ENCODE data around the gene CFLAR.

Gene CFLAR

DNA sequence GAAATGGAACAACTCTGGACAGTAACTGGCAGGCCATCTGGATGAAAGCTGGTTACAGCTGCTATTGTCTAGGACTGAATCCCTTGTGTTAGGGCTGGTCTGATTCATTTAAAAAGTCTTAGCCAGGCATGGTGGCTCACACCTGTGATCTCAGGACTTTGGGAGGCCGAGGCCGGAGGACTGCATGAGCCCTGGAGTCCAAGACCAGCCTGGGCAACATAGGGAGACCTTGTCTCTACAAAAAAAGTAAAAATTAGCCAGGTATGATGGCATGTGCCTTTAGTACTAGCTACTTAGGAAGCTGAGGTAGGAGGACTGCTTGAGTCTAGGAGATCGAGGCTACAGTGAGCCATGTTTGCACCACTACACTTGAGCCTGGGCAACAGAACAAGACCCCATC is 15.5 kb upstream of the CFLAR start:
- no peaks in the 10 kb centered on the region for H3K9me2 ChIP-seq (replicated peaks; ENCODE audit: insufficient read depth, low read length)
- no peak overlapping the region for H2AFZ ChIP-seq (ENCODE audit: low read depth, low read length, severe bottlenecking)
- H3F3A ChIP-seq (ENCODE audit: insufficient read depth): no peaks in the 10 kb centered on the region
- no peak overlapping the region for H3K9ac ChIP-seq (ENCODE audit: low read length)
- H3K27me3 ChIP-seq (ENCODE audit: low read length): no peaks in the 10 kb centered on the region
- TF ChIP-seq CTCF (IDR thresholded peaks at IDR 0.05; ENCODE audit: insufficient read depth, low read length, poor library complexity, severe bottlenecking): no peak
- TF ChIP-seq EZH2phosphoT487 (conservative IDR thresholded peaks at IDR 0.05; ENCODE audit: low read length): no peak
- no peak overlapping the region for H3K27ac ChIP-seq (ENCODE audit: low read depth, low read length)
- no peaks in the 10 kb centered on the region for H4K20me1 ChIP-seq (ENCODE audit: low read depth, low read length)
- no peaks in the 10 kb centered on the region for H3K79me2 ChIP-seq (ENCODE audit: insufficient read depth, low read length)
- no peak overlapping the region for H3K4me2 ChIP-seq (ENCODE audit: low read depth, low read length, poor library complexity, severe bottlenecking)
- no peaks in the 10 kb centered on the region for H3K9me3 ChIP-seq (ENCODE audit: insufficient read depth, low read length)
- H3K36me3 ChIP-seq (ENCODE audit: low read length): no peaks in the 10 kb centered on the region
- H3K4me3 ChIP-seq (ENCODE audit: insufficient read depth, low read length, poor library complexity, severe bottlenecking): no peak overlapping the region

- no peak overlapping the region for H3K4me2 ChIP-seq (ENCODE audit: low read depth, low read length, poor library complexity, severe bottlenecking)
Observed at GRCh38 chr2:201105759-201106158, 10.2 kb upstream of the CFLAR start.

GRCh38 chr2:201107624-201108023 is 8.3 kb upstream of the CFLAR start:
- Histone ChIP-seq H4K20me1 (ENCODE audit: low read depth, low read length) (no peaks in the 10 kb centered on the region), H3K4me3 (ENCODE audit: insufficient read depth, low read length, poor library complexity, severe bottlenecking) (no peak overlapping the region), H2AFZ (ENCODE audit: low read depth, low read length, severe bottlenecking) (no peak overlapping the region), H3K79me2 (ENCODE audit: insufficient read depth, low read length) (no peaks in the 10 kb centered on the region), H3K36me3 (ENCODE audit: low read length) (no peaks in the 10 kb centered on the region), H3K27me3 (ENCODE audit: low read length) (no peaks in the 10 kb centered on the region), H3K9me3 (ENCODE audit: insufficient read depth, low read length) (no peaks in the 10 kb centered on the region), H3K9me2 (replicated peaks; ENCODE audit: insufficient read depth, low read length) (no peaks in the 10 kb centered on the region), H3F3A (ENCODE audit: insufficient read depth) (no peaks in the 10 kb centered on the region), H3K27ac (ENCODE audit: low read depth, low read length) (no peak overlapping the region), H3K9ac (ENCODE audit: low read length) (no peak overlapping the region), H3K4me2 (ENCODE audit: low read depth, low read length, poor library complexity, severe bottlenecking) (no peak overlapping the region)
- no peak for TF ChIP-seq EZH2phosphoT487 (conservative IDR thresholded peaks at IDR 0.05; ENCODE audit: low read length)
- no peak for TF ChIP-seq CTCF (IDR thresholded peaks at IDR 0.05; ENCODE audit: insufficient read depth, low read length, poor library complexity, severe bottlenecking)

More at GRCh38 chr2:201105759-201106158, 10.2 kb upstream of the CFLAR start:
- Histone ChIP-seq H3K27ac (ENCODE audit: low read depth, low read length) (no peak overlapping the region), H3F3A (ENCODE audit: insufficient read depth) (no peaks in the 10 kb centered on the region), H3K9ac (ENCODE audit: low read length) (no peak overlapping the region), H4K20me1 (ENCODE audit: low read depth, low read length) (no peaks in the 10 kb centered on the region), H3K36me3 (ENCODE audit: low read length) (no peaks in the 10 kb centered on the region), H3K4me3 (ENCODE audit: insufficient read depth, low read length, poor library complexity, severe bottlenecking) (no peak overlapping the region), H2AFZ (ENCODE audit: low read depth, low read length, severe bottlenecking) (no peak overlapping the region), H3K27me3 (ENCODE audit: low read length) (no peaks in the 10 kb centered on the region), H3K9me3 (ENCODE audit: insufficient read depth, low read length) (no peaks in the 10 kb centered on the region), H3K79me2 (ENCODE audit: insufficient read depth, low read length) (no peaks in the 10 kb centered on the region), H3K9me2 (replicated peaks; ENCODE audit: insufficient read depth, low read length) (no peaks in the 10 kb centered on the region)
- TF ChIP-seq CTCF (IDR thresholded peaks at IDR 0.05; ENCODE audit: insufficient read depth, low read length, poor library complexity, severe bottlenecking): no peak
- TF ChIP-seq EZH2phosphoT487 (conservative IDR thresholded peaks at IDR 0.05; ENCODE audit: low read length): no peak
